Measurements from ENCODE around the gene SH3BGRL2.

GRCh38 chr6:79672631-79673111 lies 41.5 kb downstream of the SH3BGRL2 start:
- no peak for TF ChIP-seq REST (IDR thresholded peaks at IDR 0.05; ENCODE audit: low read depth)
- no peak for TF ChIP-seq MAX (IDR thresholded peaks at IDR 0.05)
- TF ChIP-seq NFIC (IDR thresholded peaks at IDR 0.05) = no peak
- TF ChIP-seq EP300 (IDR thresholded peaks at IDR 0.05; ENCODE audit: borderline replicate concordance) = no peak
- TF ChIP-seq EGR1 (IDR thresholded peaks at IDR 0.05) = no peak

Data from Ishikawa (cell line).